Hippocampal formation (tissue), 2 donors: ENCODE data around the gene CCDC142.
A peak's percentile ranks its signal among the peaks of the same experiment; 100 is the strongest.

Experiments used
- DNase-seq, 2 donors: peaks; one replicate each; lab custom pipeline; 2025; lab: John Stamatoyannopoulos, UW

CCDC142 gene

DNA sequence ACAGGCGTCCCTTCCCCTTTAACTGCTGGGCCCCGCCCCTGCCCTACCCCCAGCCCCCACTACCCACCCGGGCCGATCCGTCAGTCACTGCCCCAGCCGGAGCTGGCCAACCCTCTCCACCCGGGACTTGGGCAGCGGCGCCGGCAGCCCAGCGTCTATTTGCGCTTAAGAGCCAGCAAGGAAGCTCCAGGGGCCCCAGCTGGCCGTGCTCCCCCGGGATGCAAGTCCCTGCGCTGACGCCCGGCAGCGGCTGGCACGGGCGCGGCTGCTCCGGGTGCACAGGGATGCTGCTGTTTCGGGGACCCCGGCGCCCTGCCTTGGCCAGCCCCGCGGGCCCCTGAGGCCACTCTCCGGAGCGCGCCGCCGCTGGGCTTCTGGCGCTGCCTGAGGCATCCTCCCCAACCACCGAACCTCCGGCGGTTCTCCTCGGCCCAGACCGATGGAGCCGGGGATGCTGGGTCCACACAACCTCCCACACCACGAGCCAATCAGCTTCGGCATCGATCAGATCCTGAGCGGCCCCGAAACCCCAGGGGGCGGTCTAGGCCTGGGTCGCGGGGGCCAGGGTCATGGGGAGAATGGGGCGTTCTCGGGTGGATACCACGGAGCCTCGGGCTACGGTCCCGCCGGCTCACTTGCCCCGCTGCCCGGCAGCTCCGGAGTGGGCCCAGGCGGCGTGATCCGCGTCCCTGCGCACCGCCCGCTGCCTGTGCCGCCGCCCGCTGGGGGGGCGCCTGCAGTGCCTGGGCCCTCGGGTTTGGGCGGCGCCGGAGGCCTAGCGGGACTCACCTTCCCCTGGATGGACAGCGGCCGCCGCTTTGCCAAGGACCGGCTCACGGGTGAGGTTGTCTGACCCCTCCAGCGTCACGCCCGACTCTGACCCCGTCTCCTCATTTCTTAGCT, 31.8 kb upstream of the CCDC142 start, which contains the start of gene TLX2:
TLX2 (plus strand) TSS at position 83 of the 903 bp plus-strand sequence; CDS start at position 440, 357 bp downstream.
- no peak for DNase-seq

DNA sequence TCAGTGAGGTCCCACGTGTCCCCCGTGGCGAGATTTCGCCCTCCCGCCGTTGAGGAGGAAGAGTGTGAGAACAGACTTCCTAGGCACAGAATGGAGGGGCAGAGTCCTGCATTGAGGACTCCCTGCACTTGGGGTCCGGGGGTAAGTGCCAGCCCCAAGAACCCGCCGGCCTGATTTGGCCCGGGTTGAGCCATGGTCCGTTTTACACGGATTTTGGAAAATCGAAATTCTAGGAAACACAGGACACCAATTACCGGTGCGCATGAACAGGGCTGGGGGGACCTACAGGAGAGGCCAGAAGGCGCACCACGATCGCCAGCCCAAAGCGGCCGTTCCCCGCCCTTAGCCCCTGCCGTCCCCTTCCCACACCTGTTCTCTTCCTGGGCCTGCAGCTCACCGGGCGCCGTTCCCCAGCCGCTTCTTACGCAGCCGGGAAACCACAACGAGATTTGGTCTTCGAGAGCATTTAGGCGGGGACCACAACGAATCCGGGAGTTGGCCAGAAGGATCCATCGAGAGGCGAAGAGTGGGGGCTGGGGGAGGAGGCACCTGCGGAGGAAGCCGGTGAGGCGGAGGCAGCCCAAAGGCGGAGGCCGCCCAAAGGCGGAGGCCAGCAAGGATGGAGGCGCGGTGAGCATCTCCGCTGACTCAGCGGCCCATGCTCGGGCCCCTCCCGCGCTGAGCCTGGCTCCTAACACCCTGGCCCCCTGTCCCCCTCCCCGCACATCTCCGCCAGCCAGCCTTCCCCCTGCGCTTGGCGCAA, 31.0 kb upstream of the CCDC142 start:
- DNase-seq, result no peak

DNA sequence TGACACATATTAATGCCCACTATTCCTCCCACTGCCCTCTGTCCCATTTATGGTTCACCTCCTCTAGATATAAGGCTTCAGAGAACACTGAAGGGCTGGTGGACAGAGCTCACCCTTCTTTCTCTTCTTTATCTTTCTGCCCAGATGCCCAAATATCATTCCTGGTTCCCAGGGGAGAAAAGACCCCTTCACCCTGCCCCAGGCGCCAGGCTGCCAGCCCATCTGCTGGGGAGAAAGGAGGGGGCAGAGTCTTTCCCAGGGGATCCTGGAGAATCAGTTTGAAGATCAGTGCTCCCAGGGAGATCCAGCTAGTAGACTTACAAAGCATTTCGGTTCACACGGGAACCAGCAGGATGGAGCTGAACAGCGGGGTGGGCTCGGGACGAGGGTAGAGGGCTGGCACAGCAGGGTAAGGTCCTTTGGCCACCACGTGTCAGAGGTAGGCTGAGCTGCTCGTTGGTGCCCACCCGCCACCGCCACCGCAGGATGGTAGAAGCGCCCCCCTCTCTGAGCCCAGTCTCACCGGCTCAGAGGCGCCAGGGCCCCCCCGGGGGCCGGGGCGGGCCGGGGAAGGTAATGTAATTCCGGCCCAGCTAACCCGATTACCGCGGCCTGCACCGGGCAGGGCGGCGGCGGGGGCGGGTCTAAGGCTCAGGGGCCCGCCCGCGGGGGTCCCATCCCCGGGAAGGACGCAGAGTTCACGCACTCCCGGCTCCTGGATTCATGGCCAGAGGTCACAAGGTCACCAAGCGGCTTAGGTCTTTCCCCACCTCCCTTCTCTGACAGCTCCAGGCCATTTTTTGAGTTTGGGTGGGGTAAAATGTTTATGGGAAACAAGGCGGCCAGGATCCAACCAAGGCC, 30.2 kb upstream of the CCDC142 start:
- DNase-seq, result no peak

DNA sequence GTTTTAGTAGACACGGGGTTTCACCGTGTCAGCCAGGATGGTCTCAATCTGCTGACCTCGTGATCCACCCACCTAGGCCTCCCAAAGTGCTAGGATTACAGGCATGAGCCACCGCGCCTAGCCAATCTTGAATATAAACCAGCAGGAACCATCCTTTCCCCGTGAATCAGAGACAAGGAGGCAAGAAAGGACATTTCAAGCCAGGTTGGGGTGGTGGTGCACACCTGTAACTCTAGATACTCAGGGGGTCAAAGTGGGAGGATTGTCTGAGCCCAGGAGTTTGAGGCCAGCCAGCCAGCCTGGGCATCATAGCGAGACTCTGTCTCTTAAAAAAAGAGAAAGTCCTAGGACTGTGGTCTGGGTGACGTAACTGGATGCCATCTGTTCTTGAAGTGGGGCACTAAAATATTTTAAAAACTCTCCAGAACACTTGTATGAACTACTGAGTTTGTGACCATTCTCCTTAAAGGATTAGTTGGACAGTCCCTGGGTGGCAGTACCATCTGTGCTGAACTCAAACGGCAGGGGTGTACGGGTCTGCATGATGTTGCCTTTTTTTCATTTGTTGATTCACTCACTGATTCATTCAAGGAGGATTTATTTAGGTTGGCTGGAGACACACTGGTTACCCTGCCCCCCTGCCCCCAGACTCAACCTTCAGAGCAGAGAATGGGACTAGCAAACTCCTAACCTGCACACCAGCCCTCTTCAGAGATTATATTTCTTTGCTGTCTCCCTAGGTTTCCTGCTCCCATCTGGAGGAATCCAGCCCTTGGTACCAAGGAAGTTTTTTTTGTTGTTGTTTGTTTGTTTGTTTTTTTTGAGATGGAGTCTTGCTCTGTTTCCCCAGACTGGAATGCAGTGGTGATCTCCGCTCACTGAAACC, 28.5 kb upstream of the CCDC142 start:
- DNase-seq, result no peak

DNA sequence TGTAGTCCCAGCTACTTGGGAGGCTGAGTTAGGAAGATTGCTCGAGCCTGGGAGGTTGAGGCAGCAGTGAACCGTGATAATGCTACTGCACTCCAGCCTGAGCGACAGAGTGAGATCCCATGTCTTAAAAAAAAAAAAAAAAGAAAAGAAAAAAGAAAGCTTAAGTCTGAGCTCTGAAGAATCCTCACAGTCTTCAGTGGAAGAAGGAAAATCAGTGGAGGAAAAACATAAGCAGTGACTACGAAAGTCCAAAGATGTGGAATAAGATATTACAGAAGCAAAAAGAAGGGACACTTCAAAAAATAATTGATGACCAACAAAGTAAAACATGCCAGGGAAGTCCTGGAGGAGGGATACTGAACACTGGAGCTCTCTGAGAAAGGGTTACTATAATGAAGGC, 27.5 kb upstream of the CCDC142 start:
- DNase-seq, result no peak

DNA sequence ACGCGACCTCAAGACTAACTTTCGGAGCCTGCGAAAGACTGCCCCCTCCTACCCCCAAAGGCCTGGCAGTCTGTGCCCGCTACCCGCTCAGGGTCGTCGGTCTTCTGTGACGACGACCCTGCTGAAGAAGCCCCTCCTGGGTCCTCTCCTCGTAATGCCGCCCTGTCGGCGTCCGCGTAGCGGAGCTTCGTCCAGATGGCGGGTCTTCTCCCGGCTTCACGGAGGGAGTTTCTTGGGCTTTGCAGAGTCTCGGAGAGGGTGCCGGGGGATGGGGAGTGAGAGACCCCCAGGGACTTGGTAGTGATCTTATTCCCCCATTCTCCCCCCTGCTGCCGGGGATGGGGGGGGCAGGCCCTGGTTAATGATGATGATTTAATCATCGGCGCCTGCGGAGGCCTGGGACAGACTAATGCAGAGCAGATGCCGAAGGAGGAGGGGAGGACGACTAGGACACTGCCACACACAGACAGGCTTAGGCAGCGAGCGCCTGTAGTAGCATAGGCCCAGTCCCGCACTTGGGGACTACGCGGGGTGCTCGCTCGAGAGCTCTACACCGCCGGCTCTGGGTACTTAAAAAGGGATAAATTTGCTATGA, 25.2 kb upstream of the CCDC142 start:
- DNase-seq, result no peak

DNA sequence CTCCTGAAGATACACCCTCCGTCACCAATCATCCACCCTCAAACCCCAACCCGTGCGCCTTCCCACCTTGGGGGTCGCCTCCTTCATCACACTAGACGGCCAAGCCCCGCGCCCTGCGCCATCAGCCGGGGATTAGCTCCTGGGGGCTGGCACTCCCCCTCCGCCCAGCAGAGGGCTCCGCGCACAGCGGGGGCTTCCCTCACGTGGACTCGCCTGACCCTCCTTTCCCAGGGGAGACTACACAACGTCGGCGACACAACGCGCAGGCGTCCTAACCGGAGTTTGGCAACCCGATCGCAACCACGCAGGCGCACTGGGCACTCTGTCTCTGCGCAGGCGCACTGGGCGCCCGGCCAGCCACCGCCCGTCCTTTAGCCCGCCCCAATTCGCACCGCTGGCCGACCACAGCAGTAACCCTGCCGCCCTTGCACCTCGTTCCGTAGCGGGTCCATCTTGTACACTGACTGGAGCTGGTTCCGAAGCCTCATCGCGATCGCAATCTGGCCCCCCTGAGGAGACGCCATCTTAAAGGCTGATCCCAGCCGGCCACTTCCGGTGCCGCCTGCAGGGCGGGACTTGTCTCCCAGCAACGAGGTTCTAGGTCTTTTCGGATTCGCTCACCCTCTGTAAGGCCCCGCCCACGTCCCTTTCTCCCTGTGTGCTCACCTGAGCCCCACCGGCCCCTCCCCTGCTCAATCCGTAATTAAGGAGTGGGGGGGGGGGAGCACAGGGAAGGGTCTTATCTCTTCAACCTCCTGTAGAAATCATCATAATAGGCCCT, 24.5 kb upstream of the CCDC142 start, which contains the start of gene PCGF1:
PCGF1 (minus strand) TSS at position 551 of the 781 bp plus-strand sequence; CDS start at position 524, 27 bp downstream.
- peak; percentile 89 to 98 for DNase-seq

DNA sequence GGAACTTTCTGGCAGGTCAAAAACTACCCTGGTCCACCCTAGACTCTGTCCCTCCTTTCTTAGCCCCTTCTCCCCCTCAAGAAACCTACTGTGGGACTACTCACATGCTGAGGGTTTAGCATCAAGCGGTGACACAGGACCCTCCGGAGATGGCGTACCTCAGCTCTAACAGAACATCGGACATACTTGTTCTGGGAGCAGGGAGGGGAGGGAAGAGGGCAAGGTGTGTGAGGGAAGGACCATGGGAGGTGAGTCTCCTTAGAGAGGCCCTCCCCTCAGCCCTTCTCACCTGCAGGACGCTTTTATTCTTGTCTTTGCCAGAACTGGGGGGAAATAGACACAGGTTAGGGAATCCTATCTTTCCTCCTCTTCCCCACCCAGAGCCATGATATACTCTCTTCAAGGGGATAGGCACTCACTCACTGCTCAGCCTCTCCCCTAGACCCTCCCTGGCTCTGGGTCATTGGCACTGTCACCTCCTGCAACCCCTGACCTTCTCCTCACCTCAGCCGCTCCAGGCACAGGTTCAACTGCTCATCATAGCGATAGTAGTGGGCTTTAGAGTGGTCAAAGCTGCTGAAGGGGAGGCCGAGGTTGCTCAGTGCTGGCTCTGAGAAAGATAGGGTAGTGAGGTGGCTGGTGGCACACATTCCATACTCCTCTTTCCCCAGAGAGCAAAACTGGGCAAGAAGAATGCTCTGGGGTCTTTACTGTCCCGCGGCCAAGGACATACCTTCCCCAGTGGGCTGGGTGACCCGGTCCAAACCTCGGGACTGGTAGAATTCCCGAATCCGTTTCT, 22.8 kb upstream of the CCDC142 start:
- no peak for DNase-seq

DNA sequence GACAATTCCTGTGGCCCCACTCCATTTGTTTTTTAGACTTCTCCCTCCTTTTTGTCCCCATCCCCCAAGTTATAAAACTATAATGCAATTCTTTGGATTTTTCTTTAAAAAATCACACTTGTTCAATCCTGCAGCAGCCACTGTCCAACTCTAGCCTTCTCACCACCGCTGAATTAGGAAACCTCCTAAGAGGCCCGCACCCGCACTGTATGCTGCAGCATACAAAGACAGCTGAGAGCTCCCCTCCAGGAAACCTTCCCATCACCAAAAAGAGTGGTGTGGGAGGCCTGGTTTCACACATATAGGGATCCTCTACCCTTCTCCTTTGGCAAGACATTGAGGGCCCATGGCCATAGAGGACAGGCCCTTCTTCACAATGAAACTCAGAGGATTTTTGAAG, 21.8 kb upstream of the CCDC142 start:
- no peak for DNase-seq

DNA sequence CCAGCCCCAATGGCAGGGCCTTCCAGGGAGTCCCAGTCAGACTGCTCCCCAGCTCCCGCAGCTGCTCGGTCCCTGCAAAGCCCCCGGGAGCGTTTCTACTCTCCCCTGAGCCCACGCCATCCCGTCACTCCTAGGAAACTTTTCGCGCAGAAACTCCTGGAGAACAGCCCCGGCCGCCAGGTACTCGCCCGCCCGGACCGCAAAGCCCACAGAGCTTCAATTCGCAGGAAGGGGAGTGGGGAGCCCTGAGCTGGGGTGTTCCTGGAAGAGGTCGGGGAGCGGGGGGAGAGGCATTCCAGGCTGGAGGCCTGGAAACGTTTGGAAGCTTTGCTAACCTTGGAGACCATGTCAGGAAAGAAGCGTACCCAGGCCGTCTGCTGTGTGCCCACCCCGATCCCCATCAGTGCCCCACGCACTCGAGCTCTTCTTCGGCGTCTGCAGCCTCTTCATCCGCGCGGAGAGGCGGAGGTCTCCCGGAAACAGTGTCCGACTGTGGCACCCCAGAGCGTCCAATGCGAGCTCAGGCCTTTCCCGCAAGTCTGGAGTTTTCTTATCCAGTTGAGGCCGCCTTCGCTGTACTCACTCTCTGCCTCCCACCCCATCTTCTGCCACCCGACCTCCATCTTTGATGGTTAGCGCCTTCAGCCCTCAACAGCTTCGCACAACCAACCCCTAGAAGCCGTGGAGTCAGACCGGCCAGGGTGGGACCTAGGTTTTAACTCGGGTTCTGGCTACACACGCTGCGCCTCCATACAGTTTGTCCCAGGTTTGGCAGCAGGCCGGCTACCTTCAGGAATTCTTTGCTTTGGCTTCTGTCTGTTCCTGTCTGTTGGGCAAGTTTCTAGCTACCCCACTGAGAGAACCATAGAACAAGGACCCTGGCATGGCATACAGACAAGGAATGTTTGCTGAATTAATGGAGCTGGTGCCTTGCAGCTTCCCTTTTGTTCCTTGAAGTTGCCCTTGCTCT, 21.0 kb upstream of the CCDC142 start:
- DNase-seq, result no peak

DNA sequence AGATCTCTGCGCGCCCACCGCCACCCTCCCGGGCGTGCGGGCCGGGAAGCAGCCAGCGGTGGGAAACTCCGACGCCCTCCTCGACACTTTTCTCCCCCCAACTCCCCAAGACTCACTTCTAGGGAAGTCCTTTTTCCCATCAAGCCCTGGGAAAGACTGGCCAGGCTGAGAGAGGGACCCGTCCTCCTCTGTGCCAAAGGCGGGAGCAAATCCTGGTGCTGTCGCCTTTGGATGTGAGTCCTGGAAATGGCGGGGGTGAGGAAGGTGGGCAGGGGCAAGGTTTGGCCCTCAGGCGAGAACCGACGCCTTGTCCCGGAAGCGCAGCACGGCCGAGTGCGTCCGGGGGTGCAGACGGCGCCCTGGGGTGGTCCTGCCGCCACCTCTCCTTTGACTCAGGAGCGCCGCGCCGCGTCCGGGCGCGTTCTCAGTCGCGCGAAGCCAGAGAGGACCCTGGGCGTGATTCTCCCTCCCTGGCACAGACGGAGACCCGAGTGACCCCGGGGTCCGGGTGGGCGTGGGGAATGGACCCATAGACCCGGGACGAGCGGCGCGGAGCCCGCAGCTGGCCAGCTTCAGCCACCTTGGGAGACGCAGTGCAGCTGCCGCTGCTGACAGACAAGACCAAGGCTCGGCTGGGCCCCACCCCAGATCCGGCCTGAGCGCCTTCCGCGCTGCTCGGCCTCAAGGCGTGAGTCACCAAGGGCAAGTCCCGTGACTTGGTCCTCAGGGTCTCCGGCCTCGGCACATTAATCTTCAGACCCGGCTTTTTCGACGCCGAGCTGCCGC, 20.1 kb upstream of the CCDC142 start:
- no peak for DNase-seq

DNA sequence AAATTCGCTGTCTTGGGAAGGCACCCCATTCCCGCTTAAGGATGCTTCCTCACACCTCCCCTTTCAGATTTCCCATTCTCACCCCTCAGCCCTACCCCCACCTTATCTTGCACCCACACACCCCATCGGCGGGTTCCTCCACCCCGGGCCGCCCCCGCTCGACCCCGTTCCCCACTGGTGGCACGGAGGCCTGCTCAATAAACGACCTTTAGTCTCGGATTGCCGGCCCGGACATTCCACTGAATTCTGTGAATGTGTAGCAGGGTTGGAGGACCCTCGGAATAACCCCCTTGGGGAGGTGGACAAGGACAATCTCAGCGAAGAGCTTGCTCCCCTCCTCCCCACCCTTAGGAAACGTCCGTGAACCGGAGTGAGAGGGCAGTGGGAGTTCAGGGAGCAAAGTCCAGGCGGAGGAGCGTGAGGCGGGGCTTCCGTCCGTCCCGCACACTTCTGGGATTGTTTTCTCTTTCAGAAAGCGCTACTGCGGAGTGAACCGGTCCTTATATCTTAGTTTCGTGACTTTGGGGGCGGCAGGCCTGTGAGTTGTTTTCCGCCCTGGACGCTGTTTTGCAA, 19.4 kb upstream of the CCDC142 start:
- no peak for DNase-seq

DNA sequence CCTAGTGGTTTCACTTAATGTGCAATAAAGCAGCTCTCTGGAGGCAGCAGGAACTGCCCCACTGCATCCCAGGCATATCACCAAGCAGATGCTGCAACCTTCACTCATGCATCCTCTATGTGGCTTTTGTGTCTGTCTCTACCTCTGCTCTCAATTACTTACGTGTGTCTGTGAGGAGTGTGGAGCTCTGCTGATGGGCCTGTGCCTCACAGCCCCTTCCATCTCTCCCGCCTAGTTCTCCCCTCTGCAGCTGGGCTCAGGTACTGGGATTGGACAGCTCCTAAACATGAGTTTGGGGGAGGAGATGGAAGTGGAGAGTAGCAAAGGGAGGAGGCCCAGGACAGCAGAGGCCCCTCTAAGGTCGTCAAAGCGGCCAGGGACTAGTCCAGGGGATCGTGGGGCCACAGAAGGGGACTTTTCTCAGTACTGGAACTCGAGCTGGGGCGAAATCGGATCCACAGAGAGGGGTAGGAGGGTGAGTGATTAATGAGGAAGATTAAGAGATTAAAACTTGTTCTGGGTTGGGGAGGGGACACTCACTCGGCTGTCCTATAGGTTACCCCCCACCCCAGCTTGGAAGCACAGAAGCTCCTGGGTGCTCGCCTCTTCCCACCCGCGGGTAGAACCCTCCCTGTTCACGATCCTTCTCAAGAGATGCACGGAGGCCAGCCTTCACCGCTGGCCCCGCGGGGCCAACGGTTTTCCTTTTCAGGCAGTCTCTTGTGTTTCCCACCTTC, 18.7 kb upstream of the CCDC142 start:
- no peak for DNase-seq

DNA sequence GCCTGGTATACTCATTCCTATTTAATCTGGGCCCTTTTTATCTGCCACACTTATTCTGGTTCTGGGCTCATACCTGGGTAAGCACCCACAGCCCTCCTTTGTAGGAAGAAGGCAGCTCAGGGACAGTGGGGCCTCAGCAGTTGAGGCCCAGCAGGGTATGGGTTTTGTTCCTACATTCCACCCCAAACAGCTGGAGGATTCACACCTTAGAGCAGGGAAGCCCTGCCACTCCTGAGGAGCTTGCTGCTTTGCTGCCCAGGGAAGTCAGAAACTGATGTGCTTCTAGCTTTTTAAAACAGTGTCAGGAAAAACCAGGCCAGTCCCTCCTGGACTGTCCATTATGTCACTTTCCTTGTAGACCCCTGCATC, 17.8 kb upstream of the CCDC142 start:
- no peak for DNase-seq

DNA sequence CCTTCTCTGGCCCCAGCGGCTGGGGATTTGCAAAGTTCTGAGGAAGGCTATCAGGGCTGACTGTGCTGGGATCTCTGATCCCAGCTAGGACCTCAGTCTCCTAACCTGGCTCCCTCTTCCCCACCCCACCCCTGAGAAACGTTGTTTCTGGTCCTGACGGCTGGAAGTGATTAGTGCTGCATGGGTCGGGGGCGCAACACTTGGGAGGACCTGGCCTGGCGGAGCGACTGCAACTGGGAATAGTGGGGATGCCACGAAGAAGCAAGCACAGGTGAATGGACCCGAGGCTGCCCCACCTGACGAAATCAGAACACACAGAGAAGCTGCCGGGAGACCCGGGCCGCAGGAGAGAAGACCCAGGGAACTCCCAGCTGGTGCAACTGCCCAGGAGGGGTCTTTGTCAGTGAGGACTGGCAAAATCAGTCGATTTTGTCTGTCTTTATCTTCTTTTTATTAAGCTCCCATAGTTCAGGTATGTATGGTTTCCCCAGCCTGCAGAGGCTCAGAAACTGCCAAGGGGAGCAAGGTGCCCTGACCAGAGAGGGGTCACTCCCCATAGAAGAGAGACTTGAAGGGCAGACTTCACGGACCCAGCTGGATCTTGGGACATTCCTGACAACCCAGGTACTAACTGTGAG, 17.3 kb upstream of the CCDC142 start:
- DNase-seq, result no peak
